ENCODE results near the gene S100A6. TPM values are rescaled to one million over a fixed set of nuclear protein-coding genes. Genes with fewer than 3 reads are reported as not detected.

Gene S100A6
- total and polyA plus RNA-seq, 2 donors (not counting 1 experiment from before 2014, with no cell fraction given) = 110 to 213 TPM

GRCh38 chr1:153532769-153533599 is 2.8 kb downstream of the S100A6 start:
- DNase-seq (peak; percentile 73), ATAC-seq (ENCODE audit: low read depth) (peak; percentile 13)
- no peak overlapping the region for H3K9ac ChIP-seq (ENCODE audit: low read length)
- CTCF ChIA-PET = interaction anchor here (0.6 to 10.9 kb wide), 23 partner anchors 8 to 454 kb away, joined by 3 to 189 read pairs (median 4); partner anchors contain the start of genes CHTOP, S100A2, S100A3 and S100A4
- TF ChIP-seq CTCF (IDR thresholded peaks at IDR 0.05) (peak; percentile 71), EZH2 (IDR thresholded peaks at IDR 0.05; ENCODE audit: borderline replicate concordance, insufficient read depth, low read depth, low read length, poor library complexity, severe bottlenecking) (no peak)
- H3K36me3 ChIP-seq (replicated peaks in 1 of 2; ENCODE audit: control extremely low read depth in 1 of 2, control insufficient read depth in 1 of 2, extremely low read depth in 1 of 2, insufficient read depth in 2 of 2, low read length in 1 of 2) = peaks cover 0 to 4% of the 10 kb centered on the region in 2 experiments
- H3K4me1 ChIP-seq (ENCODE audit: control insufficient read depth in 2 of 2, insufficient read depth in 2 of 2, low read length in 2 of 2) = peaks cover 38 to 48% of the 10 kb centered on the region in 2 donors
- Mint-ChIP-seq H3K9me3 (ENCODE audit: insufficient read depth) (no peaks in the 10 kb centered on the region), H3K4me3 (peak overlapping the region; percentile 47), H3K4me1 (peaks cover 41% of the 10 kb centered on the region), H3K27ac (peak overlapping the region; percentile 50), H3K27me3 (no peaks in the 10 kb centered on the region)
- peak overlapping the region; percentile 2 to 26 for H3K27ac ChIP-seq (ENCODE audit: low read length in 2 of 2)
- no peaks in the 10 kb centered on the region for H3K9me3 ChIP-seq (ENCODE audit: control extremely low read depth in 1 of 3, control insufficient read depth in 2 of 3, insufficient read depth in 1 of 3, low read length in 2 of 3)
- H3K79me2 ChIP-seq (ENCODE audit: control insufficient read depth, insufficient read depth, low read length) = peaks cover 10% of the 10 kb centered on the region
- intact Hi-C loops (cut with micrococcal nuclease) = loop anchor here (1.0 to 10.0 kb wide), 4 partner anchors 35 to 142 kb away; partner anchors contain the start of genes CHTOP, ILF2 and NPR1
- peak overlapping the region; percentile 64 for H2AFZ ChIP-seq (ENCODE audit: insufficient read depth, low read depth, low read length, poor library complexity, severe bottlenecking)
- H3K4me2 ChIP-seq (replicated peaks; ENCODE audit: low read depth, low read length, poor library complexity, severe bottlenecking) = peak overlapping the region; percentile 51
- no peaks in the 10 kb centered on the region for H4K20me1 ChIP-seq (ENCODE audit: control insufficient read depth, insufficient read depth, low read length, poor library complexity, severe bottlenecking)
- POLR2A ChIA-PET = interaction anchor here (0.6 to 1.8 kb wide), 4 partner anchors 9 to 65 kb away, joined by 5 to 8 read pairs (median 6); partner anchors contain the start of gene S100A2
- H3K4me3 ChIP-seq (ENCODE audit: control extremely low read depth in 1 of 5, extremely low read depth in 1 of 5, insufficient read depth in 1 of 5, low read depth in 2 of 5, low read length in 4 of 5) = no peak overlapping the region
- no peaks in the 10 kb centered on the region for H3K27me3 ChIP-seq (replicated peaks in 1 of 4; ENCODE audit: control extremely low read depth in 1 of 4, control insufficient read depth in 3 of 4, insufficient read depth in 4 of 4, low read length in 3 of 4)
- whole genome bisulfite sequencing (ENCODE audit: insufficient coverage) = 8% methylated on average over 15 of the region's 34 CpGs
